Measurements from ENCODE around the gene DCTPP1. TPM values are rescaled to one million over a fixed set of nuclear protein-coding genes. Genes with fewer than 3 reads are reported as not detected.
A peak's percentile ranks its signal among the peaks of the same experiment; 100 is the strongest.

Gene DCTPP1
- total and polyA plus RNA-seq, 2 of the 13 experiments (the other 11 are each of a cell fraction or from before 2014, with no cell fraction given) = 54.8 to 74.4 TPM

- TF ChIP-seq PTBP1 (IDR thresholded peaks at IDR 0.05; ENCODE audit: low read depth, low read length, poor library complexity, severe bottlenecking) = peak; percentile 72
- TF ChIP-seq POGK (CRISPR knock-in tag; conservative IDR thresholded peaks at IDR 0.05) = peak; percentile 69
- TF ChIP-seq THAP7 (CRISPR knock-in tag; IDR thresholded peaks at IDR 0.05) = no peak
- no peak for TF ChIP-seq HOXA7 (CRISPR knock-in tag; IDR thresholded peaks at IDR 0.05)
- TF ChIP-seq ZNF558 (CRISPR knock-in tag; IDR thresholded peaks at IDR 0.05; ENCODE audit: borderline replicate concordance) = peak; percentile 36; the same call in 1 of the 2 replicates
- TF ChIP-seq DR1 (CRISPR knock-in tag; IDR thresholded peaks at IDR 0.05) = no peak; the same call in 1 of the 2 replicates
- TF ChIP-seq ZNF768 (CRISPR knock-in tag; IDR thresholded peaks at IDR 0.05) = peak; percentile 72; the same call in 1 of the 2 replicates
- TF ChIP-seq, protein P1, sequence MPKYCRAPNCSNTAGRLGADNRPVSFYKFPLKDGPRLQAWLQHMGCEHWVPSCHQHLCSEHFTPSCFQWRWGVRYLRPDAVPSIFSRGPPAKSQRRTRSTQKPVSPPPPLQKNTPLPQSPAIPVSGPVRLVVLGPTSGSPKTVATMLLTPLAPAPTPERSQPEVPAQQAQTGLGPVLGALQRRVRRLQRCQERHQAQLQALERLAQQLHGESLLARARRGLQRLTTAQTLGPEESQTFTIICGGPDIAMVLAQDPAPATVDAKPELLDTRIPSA (CRISPR knock-in tag; IDR thresholded peaks at IDR 0.05; ENCODE audit: borderline replicate concordance) = peak; percentile 6; the same call in 1 of the 2 replicates
- TF ChIP-seq ZNF441 (CRISPR knock-in tag; IDR thresholded peaks at IDR 0.05; ENCODE audit: borderline replicate concordance) = no peak
- peak; percentile 84 for TF ChIP-seq TFDP1 (CRISPR knock-in tag; IDR thresholded peaks at IDR 0.05; ENCODE audit: borderline replicate concordance)
- TF ChIP-seq NKX3-1 (CRISPR knock-in tag; IDR thresholded peaks at IDR 0.05) = peak; percentile 93; the same call in 1 of the 2 replicates
- TF ChIP-seq KLF16 (CRISPR knock-in tag; IDR thresholded peaks at IDR 0.05) = peak; percentile 27 to 62; a peak in 2 of 4 replicates
- TF ChIP-seq, protein P2, sequence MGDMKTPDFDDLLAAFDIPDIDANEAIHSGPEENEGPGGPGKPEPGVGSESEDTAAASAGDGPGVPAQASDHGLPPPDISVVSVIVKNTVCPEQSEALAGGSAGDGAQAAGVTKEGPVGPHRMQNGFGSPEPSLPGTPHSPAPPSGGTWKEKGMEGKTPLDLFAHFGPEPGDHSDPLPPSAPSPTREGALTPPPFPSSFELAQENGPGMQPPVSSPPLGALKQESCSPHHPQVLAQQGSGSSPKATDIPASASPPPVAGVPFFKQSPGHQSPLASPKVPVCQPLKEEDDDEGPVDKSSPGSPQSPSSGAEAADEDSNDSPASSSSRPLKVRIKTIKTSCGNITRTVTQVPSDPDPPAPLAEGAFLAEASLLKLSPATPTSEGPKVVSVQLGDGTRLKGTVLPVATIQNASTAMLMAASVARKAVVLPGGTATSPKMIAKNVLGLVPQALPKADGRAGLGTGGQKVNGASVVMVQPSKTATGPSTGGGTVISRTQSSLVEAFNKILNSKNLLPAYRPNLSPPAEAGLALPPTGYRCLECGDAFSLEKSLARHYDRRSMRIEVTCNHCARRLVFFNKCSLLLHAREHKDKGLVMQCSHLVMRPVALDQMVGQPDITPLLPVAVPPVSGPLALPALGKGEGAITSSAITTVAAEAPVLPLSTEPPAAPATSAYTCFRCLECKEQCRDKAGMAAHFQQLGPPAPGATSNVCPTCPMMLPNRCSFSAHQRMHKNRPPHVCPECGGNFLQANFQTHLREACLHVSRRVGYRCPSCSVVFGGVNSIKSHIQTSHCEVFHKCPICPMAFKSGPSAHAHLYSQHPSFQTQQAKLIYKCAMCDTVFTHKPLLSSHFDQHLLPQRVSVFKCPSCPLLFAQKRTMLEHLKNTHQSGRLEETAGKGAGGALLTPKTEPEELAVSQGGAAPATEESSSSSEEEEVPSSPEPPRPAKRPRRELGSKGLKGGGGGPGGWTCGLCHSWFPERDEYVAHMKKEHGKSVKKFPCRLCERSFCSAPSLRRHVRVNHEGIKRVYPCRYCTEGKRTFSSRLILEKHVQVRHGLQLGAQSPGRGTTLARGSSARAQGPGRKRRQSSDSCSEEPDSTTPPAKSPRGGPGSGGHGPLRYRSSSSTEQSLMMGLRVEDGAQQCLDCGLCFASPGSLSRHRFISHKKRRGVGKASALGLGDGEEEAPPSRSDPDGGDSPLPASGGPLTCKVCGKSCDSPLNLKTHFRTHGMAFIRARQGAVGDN (CRISPR knock-in tag; IDR thresholded peaks at IDR 0.05) = peak; percentile 97
- peak; percentile 44; the same call in 1 of the 2 replicates for TF ChIP-seq REPIN1 (CRISPR knock-in tag; IDR thresholded peaks at IDR 0.05; ENCODE audit: borderline replicate concordance, low read depth)
- peak; percentile 4; the same call in 1 of the 2 replicates for TF ChIP-seq ARID4A (CRISPR knock-in tag; IDR thresholded peaks at IDR 0.05; ENCODE audit: borderline replicate concordance)
These were observed 669 bp upstream of the DCTPP1 start (continued) for GRCh38 chr16:30430428-30430970.

Data from HepG2 (cell line).